ENCODE measurements around the gene ART4. TPM values are rescaled to one million over a fixed set of nuclear protein-coding genes. Genes with fewer than 3 reads are reported as not detected.

Gene ART4
- total RNA-seq, 1 experiment from 2014 or later = not detected

GRCh38 chr12:14846876-14847580 is 3.7 kb upstream of the ART4 start (continued):
- TF ChIP-seq ZBTB33 (IDR thresholded peaks at IDR 0.05; ENCODE audit: extremely low read depth, insufficient replicate concordance, low read length) (no peak), FOSL1 (IDR thresholded peaks at IDR 0.05; ENCODE audit: low read depth) (no peak)

GRCh38 chr12:14846042-14846587 is 2.8 kb upstream of the ART4 start:
- Histone ChIP-seq H3K9ac (ENCODE audit: low read length) (no peak overlapping the region), H4K20me1 (ENCODE audit: insufficient read depth) (no peaks in the 10 kb centered on the region), H3K36me3 (ENCODE audit: control insufficient read depth in 1 of 2, insufficient read depth in 2 of 2, low read length in 2 of 2) (no peaks in the 10 kb centered on the region), H3K9me2 (ENCODE audit: insufficient read depth) (no peaks in the 10 kb centered on the region), H3K4me1 (ENCODE audit: control insufficient read depth in 1 of 2, insufficient read depth in 2 of 2, low read length in 2 of 2) (peaks cover 0 to 10% of the 10 kb centered on the region in 2 experiments; a peak in 2 of 4 replicates), H2AFZ (ENCODE audit: low read depth, low read length, poor library complexity, severe bottlenecking) (no peak overlapping the region), H3K27me3 (ENCODE audit: insufficient read depth, low read length) (no peaks in the 10 kb centered on the region), H3K79me2 (ENCODE audit: insufficient read depth, low read length) (no peaks in the 10 kb centered on the region), H3K9me3 (ENCODE audit: control insufficient read depth in 1 of 2, insufficient read depth in 1 of 2, low read depth in 1 of 2, low read length in 2 of 2) (no peaks in the 10 kb centered on the region), H3K4me3 (replicated peaks in 1 of 2; ENCODE audit: low read depth in 1 of 2, low read length in 2 of 2) (no peak overlapping the region), H3K27ac (ENCODE audit: low read depth, low read length) (no peak overlapping the region), H3K4me2 (ENCODE audit: low read length) (no peak overlapping the region)
- TF ChIP-seq CEBPB (IDR thresholded peaks at IDR 0.05; ENCODE audit: low read depth) (no peak), REST (IDR thresholded peaks at IDR 0.05; ENCODE audit: low read depth) (no peak)
- no peak for DNase-seq (ENCODE audit: low read depth, low spot score)
- ATAC-seq = no peak
- ChIA-PET RAD21 (ENCODE audit: low non-redundant PET in 1 of 2, low total read pairs in 2 of 2, uncharacterized antibody in 2 of 2, unreplicated experiment in 2 of 2) (no interaction called here), CTCF (interaction anchor here (0.7 to 3.0 kb wide), 3 partner anchors 149 to 376 kb away, joined by 3 to 24 read pairs (median 12); no protein-coding TSS in a partner anchor), POLR2A (no interaction called here)
- no TSS peak for BruUV-seq (replicated peaks)
- intact Hi-C loops (cut with micrococcal nuclease) = loop anchor here (5.0 to 10.0 kb wide), 3 partner anchors 379 to 679 kb away; partner anchors contain the start of gene RERG
